Activated CD4-positive, alpha-beta T cell treated with anti-CD3 and anti-CD28 coated beads, Interleukin-2, amount 10 ng/mL, durations not matched to agents 7 days and 5 days (primary cell): ENCODE data around the gene TIRAP. TPM values are rescaled to one million over a fixed set of nuclear protein-coding genes. Genes with fewer than 3 reads are reported as not detected.

Experiments used
- CTCF ChIA-PET: fragments of 350-600 bp; sonication (Branson Sonifier 250); formaldehyde crosslinking; loops from one replicate; lab custom pipeline; 2021; ENCODE audit warnings: antibody characterized with exemption; lab: Charles Lee
- POLR2A ChIA-PET: fragments of 350-600 bp; sonication (Branson Sonifier 250); formaldehyde crosslinking; loops from one replicate; lab custom pipeline; 2021; ENCODE audit warnings: antibody characterized with exemption; lab: Charles Lee
- DNase-seq: peaks from one replicate; pipeline ENCODE4 v3.0.0-alpha.2; 2020
- H3K27ac Mint-ChIP-seq: one replicate; pipeline ENCODE4 v1.8.0; 2021; ENCODE audit warnings: mild to moderate bottlenecking, moderate library complexity, mixed read lengths
- H3K27me3 Mint-ChIP-seq: one replicate; pipeline ENCODE4 v1.8.0; 2021; ENCODE audit warnings: mixed read lengths
- H3K36me3 Mint-ChIP-seq: one replicate; pipeline ENCODE4 v1.8.0; 2021; ENCODE audit warnings: low read depth, mixed read lengths
- H3K4me1 Mint-ChIP-seq: one replicate; pipeline ENCODE4 v1.8.0; 2021; ENCODE audit warnings: mixed read lengths
- H3K4me3 Mint-ChIP-seq: one replicate; pipeline ENCODE4 v1.8.0; 2021; ENCODE audit warnings: mild to moderate bottlenecking, moderate library complexity, mixed read lengths
- H3K9me3 Mint-ChIP-seq: one replicate; pipeline ENCODE4 v1.8.0; 2021; ENCODE audit warnings: mixed read lengths
- total RNA-seq, 2 experiments: library from RNA; stranded (reverse); gene quantifications; one replicate each; pipeline ENCODE4 v1.2.3, GENCODE V29; 2021

The TIRAP gene
- total RNA-seq, 2 experiments from 2014 or later = 13.5 to 14.0 TPM

DNA sequence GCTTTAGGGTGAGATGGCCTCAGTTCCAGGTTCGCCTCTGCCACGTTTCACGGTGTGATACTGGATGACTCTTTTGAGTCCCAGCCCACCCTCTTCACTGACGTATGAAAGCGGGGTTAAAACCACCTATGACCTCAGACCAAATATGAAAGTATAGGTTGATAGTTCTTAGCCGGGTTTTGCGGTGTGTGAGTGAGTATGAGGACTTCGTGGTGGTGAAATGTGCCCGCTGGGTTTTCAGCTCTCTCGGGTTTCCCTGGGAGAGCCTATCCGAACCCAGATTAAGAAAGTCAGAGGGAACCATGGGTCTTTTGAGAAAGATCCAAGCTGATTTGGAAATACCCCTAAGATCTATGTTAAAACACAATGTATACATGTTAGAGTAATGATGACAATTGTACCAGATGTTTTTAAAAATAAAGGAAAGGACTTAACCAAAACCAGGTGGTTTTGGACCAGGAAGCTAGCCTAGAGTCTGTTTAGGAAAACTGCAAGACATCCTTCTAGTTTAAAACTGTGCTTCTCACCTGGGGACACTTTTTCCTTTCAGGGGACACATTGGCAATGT, 46.8 kb downstream of the TIRAP start:
- H3K4me3 Mint-ChIP-seq = no peak overlapping the region
- H3K4me1 Mint-ChIP-seq = peaks cover 5% of the 10 kb centered on the region
- no peaks in the 10 kb centered on the region for H3K9me3 Mint-ChIP-seq
- no peak for DNase-seq
- no peaks in the 10 kb centered on the region for H3K27me3 Mint-ChIP-seq
- POLR2A ChIA-PET = no interaction called here
- CTCF ChIA-PET = interaction anchor here (1.2 to 1.5 kb wide), 3 partner anchors 11 to 13 kb away, joined by 4 read pairs; no protein-coding TSS in a partner anchor
- H3K36me3 Mint-ChIP-seq = peaks cover 11% of the 10 kb centered on the region
- no peak overlapping the region for H3K27ac Mint-ChIP-seq

DNA sequence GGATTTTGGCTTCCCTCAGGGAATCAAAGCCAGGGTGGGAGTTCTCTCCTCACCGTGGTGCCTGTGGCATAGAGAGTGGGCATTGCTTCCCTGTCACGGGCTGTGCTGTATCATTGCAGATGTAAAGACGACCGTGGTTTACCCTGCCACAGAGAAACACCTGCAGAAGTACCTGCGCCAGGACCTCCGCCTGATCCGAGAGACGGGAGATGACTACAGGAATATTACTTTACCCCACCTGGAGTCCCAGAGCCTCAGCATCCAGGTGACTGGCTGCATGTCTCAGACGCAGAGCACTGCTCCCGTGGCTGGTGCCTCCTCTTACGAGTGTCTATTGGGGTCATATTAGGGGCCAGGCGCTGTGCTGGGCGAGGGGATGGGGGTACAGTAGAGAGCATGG, 48.4 kb downstream of the TIRAP start:
- ChIA-PET POLR2A (no interaction called here), CTCF (interaction anchor here (1.5 kb wide), 1 partner anchor 15 kb away, joined by 4 read pairs; no protein-coding TSS in a partner anchor)
- H3K27ac Mint-ChIP-seq = peak overlapping the region; percentile 41

DNA sequence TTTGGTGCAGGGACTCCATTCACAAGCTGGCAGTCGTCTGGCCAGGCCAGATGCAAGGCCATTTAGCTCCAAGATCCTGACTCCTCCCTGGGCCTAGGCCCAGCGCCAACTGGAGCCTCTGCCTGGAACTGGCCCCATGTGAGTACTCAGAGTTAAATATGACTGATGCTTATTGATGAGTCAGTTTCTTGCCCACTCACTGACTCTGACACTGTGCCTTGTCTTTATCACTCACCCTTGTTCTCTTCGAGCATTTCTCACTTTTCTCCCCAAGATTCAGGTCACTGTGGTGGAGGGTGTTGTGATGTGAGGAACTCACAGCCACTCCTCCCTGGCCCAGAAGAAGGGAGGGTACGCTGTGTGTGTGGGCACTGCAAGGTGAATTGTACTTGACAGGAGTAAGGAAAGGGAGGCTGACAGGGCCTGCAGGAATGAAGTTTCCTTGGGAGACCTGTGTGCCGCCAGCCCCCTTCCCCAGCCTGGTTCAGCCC, 49.4 kb downstream of the TIRAP start:
- ChIA-PET POLR2A (no interaction called here), CTCF (interaction anchor here (1.4 kb wide), 1 partner anchor 16 kb away, joined by 3 read pairs; no protein-coding TSS in a partner anchor)
- no peaks in the 10 kb centered on the region for H3K9me3 Mint-ChIP-seq
- H3K4me3 Mint-ChIP-seq = no peak overlapping the region
- H3K27me3 Mint-ChIP-seq = no peaks in the 10 kb centered on the region
- H3K36me3 Mint-ChIP-seq = peaks cover 13% of the 10 kb centered on the region
- H3K27ac Mint-ChIP-seq = no peak overlapping the region
- no peak for DNase-seq
- peaks cover 18% of the 10 kb centered on the region for H3K4me1 Mint-ChIP-seq

More for the DNA sequence above, 48.4 kb downstream of the TIRAP start:
- H3K4me1 Mint-ChIP-seq = peaks cover 13% of the 10 kb centered on the region
- H3K9me3 Mint-ChIP-seq = no peaks in the 10 kb centered on the region
- no peak for DNase-seq
- peaks cover 13% of the 10 kb centered on the region for H3K36me3 Mint-ChIP-seq
- no peak overlapping the region for H3K4me3 Mint-ChIP-seq
- no peaks in the 10 kb centered on the region for H3K27me3 Mint-ChIP-seq

DNA sequence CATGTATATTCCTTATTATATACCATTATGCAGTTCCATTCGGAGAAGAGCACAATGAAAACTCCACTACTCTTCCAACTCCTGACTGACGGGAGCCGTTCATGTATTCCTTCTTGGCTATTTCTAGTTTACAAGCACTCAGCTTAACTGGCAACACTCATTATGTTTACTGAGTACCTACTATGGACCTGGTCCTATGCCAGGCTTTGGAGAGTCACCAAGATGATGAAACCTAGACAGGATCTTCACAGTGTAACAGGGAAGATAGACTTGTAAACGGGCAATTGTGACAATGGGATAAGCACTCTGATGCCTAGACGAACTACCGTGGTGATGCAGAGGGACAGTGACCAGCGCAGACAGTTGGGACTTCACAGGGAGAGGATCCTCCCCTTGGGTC, 50.2 kb downstream of the TIRAP start:
- H3K4me1 Mint-ChIP-seq = peaks cover 15% of the 10 kb centered on the region
- H3K9me3 Mint-ChIP-seq = no peaks in the 10 kb centered on the region
- no peak for DNase-seq
- POLR2A ChIA-PET = no interaction called here
- H3K4me3 Mint-ChIP-seq = no peak overlapping the region
- H3K36me3 Mint-ChIP-seq = peaks cover 13% of the 10 kb centered on the region
- H3K27me3 Mint-ChIP-seq = no peaks in the 10 kb centered on the region
- CTCF ChIA-PET = interaction anchor here (1.4 kb wide), 1 partner anchor 15 kb away, joined by 3 read pairs; no protein-coding TSS in a partner anchor
- H3K27ac Mint-ChIP-seq = no peak overlapping the region

DNA sequence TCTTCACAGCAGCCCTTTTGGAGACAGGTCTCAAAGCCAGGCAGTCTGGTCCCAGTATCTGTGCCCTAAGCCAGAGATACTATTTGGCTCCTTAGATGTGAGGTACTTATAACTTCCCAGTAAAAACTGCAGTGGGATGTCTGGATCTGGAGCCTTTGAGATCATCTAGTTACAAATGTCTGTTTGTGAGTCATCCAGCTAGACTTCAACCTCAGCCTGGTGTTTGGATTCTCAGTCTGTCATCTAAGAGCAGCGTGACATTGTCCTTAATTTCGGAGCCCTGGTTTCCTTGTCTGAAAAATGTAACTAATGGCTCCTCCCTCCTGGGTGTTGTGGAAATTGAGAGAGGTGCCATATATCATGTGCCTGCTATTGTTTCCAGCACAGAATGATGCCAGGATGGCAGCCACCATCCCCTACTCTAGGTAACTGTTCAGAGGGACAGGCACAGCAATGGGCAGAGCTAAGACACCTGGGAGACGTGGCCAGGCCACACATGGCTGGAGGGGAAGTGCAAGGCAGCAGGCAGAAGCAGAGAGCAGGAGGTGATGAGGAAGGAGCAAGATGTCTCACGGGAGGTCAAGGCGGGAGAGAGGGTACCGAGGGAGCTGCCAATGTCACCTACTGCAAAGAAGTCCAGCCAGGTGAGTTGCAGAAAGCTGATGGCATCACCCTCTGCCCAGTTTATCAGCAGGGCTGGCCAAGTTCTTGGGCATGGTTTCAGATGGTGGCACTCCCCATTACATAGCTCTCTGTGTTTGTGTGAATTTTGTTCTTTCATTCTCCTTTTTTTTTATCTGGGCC, 52.0 kb downstream of the TIRAP start:
- H3K27me3 Mint-ChIP-seq = no peaks in the 10 kb centered on the region
- H3K9me3 Mint-ChIP-seq = no peaks in the 10 kb centered on the region
- H3K4me1 Mint-ChIP-seq = peaks cover 13% of the 10 kb centered on the region
- ChIA-PET CTCF (interaction anchor here (0.9 to 1.6 kb wide), 4 partner anchors 11 to 24 kb away, joined by 3 to 7 read pairs (median 4); no protein-coding TSS in a partner anchor), POLR2A (no interaction called here)
- no peak overlapping the region for H3K27ac Mint-ChIP-seq
- no peak overlapping the region for H3K4me3 Mint-ChIP-seq
- no peak for DNase-seq
- peaks cover 16% of the 10 kb centered on the region for H3K36me3 Mint-ChIP-seq

DNA sequence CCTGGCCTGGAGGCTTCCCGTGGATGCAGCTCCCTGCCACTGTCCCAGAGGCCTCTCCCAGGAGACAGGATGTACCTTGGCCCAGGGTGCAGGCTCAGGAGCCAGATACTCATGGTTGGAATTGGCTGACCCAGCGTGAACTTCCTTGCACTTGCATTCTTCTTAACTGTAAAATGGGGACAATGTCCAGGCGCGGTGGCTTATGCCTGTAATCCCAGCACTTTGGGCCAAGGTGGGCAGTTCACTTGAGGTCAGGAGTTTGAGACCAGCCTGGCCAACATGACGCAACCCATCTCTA, 52.5 kb downstream of the TIRAP start:
- ChIA-PET CTCF (interaction anchor here (0.9 to 1.6 kb wide), 4 partner anchors 10 to 24 kb away, joined by 3 to 7 read pairs (median 4); no protein-coding TSS in a partner anchor), POLR2A (no interaction called here)

DNA sequence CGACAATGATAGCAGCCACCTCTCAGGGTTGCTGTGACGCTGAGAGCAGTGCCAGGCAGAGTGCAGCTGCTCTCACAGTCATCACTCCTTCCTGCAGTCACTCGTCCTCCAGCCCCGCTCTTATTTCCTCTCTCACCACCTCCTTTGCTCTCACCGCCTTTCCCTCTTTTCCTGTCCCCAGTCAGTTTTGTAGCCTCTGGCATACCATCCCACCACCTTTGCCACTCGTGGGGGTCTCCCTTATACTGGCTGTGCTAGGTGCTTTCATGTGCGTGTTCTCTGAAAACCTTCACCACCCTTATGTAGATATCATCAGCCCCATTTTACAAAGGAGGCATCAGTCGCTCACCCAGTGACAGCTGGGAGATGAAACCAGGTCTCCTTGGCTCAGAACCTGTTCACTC, 53.2 kb downstream of the TIRAP start:
- POLR2A ChIA-PET = no interaction called here
- no peak overlapping the region for H3K4me3 Mint-ChIP-seq
- no peak for DNase-seq

More for the DNA sequence above, 52.5 kb downstream of the TIRAP start:
- H3K4me1 Mint-ChIP-seq = peaks cover 13% of the 10 kb centered on the region
- DNase-seq = no peak
- H3K4me3 Mint-ChIP-seq = no peak overlapping the region
- H3K9me3 Mint-ChIP-seq = no peaks in the 10 kb centered on the region
- no peak overlapping the region for H3K27ac Mint-ChIP-seq
- peaks cover 16% of the 10 kb centered on the region for H3K36me3 Mint-ChIP-seq
- no peaks in the 10 kb centered on the region for H3K27me3 Mint-ChIP-seq

DNA sequence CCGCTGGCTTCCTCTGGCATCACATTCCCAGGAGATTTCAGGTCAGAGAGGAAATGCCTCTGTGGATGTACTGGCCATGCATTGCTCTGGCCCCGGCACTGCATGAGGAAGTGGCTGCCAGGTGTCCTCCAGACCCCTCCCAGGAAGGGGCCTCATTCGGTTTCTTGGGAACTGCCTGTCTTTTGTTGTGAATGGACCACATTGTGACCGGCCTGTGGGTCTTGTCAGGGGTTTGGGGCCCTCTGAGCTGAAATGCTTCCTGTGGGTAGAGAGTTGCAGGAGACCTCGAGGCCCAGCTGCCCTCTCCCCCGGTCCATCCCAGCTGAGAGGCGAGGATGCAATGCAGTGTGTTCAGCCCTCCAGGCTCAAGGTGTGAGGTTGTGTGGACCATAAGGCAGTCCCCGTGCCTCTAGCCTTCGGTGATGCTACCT, 53.8 kb downstream of the TIRAP start:
- Mint-ChIP-seq H3K9me3 (no peaks in the 10 kb centered on the region), H3K27me3 (no peaks in the 10 kb centered on the region), H3K36me3 (peaks cover 16% of the 10 kb centered on the region), H3K4me3 (no peak overlapping the region), H3K27ac (no peak overlapping the region), H3K4me1 (peaks cover 19% of the 10 kb centered on the region)
- ChIA-PET CTCF (interaction anchor here (1.6 kb wide), 1 partner anchor 26 kb away, joined by 8 read pairs; no protein-coding TSS in a partner anchor), POLR2A (no interaction called here)
- no peak for DNase-seq

More for the DNA sequence above, 53.2 kb downstream of the TIRAP start:
- Mint-ChIP-seq H3K27ac (peak overlapping the region; percentile 63), H3K36me3 (peaks cover 16% of the 10 kb centered on the region), H3K9me3 (no peaks in the 10 kb centered on the region), H3K27me3 (no peaks in the 10 kb centered on the region), H3K4me1 (peaks cover 13% of the 10 kb centered on the region)
- CTCF ChIA-PET = interaction anchor here (1.4 to 1.6 kb wide), 2 partner anchors 10 to 21 kb away, joined by 3 to 7 read pairs; no protein-coding TSS in a partner anchor

DNA sequence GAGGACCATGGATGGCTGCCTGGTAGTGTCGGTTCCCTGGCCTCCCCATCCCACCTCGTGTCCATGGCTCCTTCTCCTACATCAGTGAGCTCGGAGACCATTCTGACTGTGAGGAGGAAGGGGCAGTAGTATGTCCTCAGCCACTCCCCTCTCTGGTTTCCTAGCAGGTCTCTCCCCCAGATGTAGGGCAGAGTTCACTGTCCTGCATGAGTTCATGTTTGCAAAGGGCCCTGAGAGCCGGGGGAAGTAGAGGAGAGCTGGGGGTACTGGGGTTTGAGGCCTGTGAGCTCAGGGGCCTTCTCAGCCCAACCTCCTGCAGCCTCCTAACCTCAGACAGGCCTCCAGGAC, 54.2 kb downstream of the TIRAP start:
- Mint-ChIP-seq H3K4me1 (peaks cover 23% of the 10 kb centered on the region), H3K36me3 (peaks cover 13% of the 10 kb centered on the region), H3K9me3 (no peaks in the 10 kb centered on the region), H3K4me3 (no peak overlapping the region), H3K27me3 (no peaks in the 10 kb centered on the region), H3K27ac (no peak overlapping the region)
- ChIA-PET POLR2A (no interaction called here), CTCF (interaction anchor here (1.6 kb wide), 1 partner anchor 26 kb away, joined by 8 read pairs; no protein-coding TSS in a partner anchor)
- DNase-seq = no peak

DNA sequence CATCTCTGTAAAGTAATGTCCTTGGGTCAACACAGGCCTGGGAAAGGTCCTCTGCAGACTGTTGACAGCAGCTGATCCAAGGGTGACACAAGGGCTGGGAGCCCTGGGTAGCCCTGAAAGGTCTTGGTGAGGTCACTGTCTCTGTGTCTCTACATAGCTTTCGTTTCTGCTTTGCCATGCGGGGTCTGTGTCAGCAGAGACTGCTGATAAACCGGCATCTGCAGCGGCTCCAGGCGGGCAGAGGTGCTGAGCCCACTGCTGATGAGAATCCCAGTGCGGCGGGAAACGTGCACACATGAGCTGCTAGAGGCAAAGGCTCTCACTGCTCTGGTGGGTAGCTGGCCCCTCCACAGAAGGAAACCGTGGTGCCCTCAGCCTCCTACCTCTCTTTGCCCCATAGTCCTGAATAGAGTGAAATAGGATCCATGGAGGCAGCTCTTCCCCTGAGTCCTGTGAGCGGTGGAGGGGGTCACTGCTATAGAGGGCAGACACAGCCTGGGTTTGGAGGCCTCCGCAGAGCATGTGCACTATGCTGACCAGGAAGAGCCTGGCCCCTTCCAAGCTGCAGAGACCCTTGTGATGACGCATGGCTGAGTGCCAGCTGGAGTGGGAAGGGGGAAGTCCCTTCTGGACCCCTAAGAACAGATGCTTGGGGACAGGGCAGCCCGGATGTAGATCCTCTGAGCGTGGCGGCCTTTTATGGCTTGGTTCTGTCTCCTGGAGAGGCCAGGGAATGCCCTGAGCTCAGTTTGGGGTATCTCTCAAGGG, 54.8 kb downstream of the TIRAP start:
- DNase-seq = no peak
- ChIA-PET POLR2A (no interaction called here), CTCF (interaction anchor here (0.5 to 1.6 kb wide), 2 partner anchors 27 to 1539 kb away, joined by 3 to 8 read pairs; no protein-coding TSS in a partner anchor)
- Mint-ChIP-seq H3K4me1 (peaks cover 27% of the 10 kb centered on the region), H3K4me3 (no peak overlapping the region), H3K36me3 (peaks cover 13% of the 10 kb centered on the region), H3K27me3 (no peaks in the 10 kb centered on the region), H3K27ac (no peak overlapping the region), H3K9me3 (no peaks in the 10 kb centered on the region)

DNA sequence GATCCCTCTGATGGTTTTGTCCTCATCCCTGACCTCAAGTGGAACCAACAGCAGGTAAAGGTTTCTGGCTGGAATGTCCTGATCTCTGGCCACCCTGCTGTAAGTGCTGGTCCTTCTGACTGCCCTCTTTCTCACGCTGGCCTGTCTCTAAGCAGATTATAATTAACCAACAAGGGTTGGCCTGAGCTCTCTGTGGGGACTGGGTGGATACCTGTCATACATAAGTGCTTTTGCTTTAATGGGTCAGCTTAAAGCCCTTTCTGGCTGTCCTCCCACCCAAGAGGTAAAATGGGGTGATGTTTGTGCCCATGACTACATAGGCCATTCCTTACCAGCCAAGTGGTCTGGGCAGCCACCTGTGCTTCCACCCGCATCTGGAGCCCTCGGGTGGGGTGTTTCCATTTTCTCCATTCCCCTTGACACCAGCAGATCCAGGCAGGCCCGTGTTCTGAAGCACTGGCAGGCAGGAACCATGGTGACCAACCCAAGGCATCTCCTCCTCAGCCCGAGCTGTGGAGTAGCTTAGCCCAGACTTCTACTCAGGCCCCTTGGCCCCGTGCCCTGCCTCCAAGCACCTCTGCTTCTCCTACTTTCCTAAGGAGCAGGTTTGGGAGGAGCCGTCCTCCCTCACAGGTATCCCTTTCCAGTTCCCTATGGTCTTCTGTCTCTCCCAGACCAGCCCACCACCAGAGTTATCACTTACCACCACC, 55.6 kb downstream of the TIRAP start:
- Mint-ChIP-seq H3K9me3 (no peaks in the 10 kb centered on the region), H3K4me1 (peaks cover 27% of the 10 kb centered on the region), H3K27me3 (no peaks in the 10 kb centered on the region), H3K4me3 (no peak overlapping the region), H3K36me3 (peaks cover 13% of the 10 kb centered on the region), H3K27ac (no peak overlapping the region)
- no peak for DNase-seq
- ChIA-PET POLR2A (no interaction called here), CTCF (interaction anchor here (0.5 to 1.6 kb wide), 2 partner anchors 28 to 1540 kb away, joined by 3 to 8 read pairs; no protein-coding TSS in a partner anchor)
